Upper lobe of left lung (tissue), 4 donors: ENCODE data around the gene RAET1E.
"Not testable (repeated sequence)": the region's sequence is repeated elsewhere in the genome, so short reads cannot be mapped to it uniquely, and the experiment has no call there.

ENCODE experiments used
- CTCF ChIP-seq, 6 experiments: fragments of 450-650 bp in 4 of 6; fragments of 200-600 bp in 2 of 6; sonication (generic) in 2 of 6; IDR thresholded peaks; one replicate each; pipeline ENCODE4 v1.5.1; 2016 to 2019; ENCODE audit warnings: antibody characterized with exemption in 6 of 6
- EP300 ChIP-seq, 4 donors: sonication (generic); formaldehyde crosslinking; IDR thresholded peaks; one replicate each; pipeline ENCODE4 v1.5.1; 2017; ENCODE audit warnings: antibody characterized with exemption in 4 of 4, control low read depth in 2 of 4
- POLR2A ChIP-seq, 4 donors: fragments of 450-650 bp; IDR thresholded peaks; one replicate each; pipeline ENCODE4 v1.5.1; 2016 to 2017; ENCODE audit warnings: antibody characterized with exemption in 4 of 4, mild to moderate bottlenecking in 2 of 4

- TF ChIP-seq CTCF, EP300, POLR2A (IDR thresholded peaks at IDR 0.05): not testable (repeated sequence)
Measured at GRCh38 chr6:149862424-149862738, 35.5 kb downstream of the RAET1E start.
